Nucleus accumbens (tissue), 56 donors: ENCODE results near the gene BCL2L12.

Source experiments
- DNase-seq, 56 donors: peaks; one replicate each; lab custom pipeline; 2025; lab: John Stamatoyannopoulos, UW

The BCL2L12 gene

DNA sequence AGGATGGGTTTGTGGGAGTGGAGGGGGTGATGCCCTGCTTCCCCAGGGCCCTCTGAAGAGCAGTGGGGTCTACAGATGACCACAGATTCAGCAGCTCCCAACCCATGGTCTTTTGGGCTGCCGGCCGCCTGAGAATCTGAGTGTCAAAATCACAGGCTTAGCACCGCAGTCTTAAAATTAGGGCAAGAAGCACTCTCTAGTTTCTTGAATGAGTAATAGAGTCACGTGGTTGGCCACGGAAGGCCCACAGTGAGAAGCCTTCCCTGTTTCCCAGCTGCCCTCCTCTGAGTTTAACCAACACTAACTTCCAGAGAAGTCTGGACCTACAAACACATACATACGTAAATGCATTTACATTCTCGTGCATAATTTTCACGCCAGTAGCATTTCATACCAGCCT lies 16.5 kb downstream of the BCL2L12 start:
- no peak for DNase-seq

DNA sequence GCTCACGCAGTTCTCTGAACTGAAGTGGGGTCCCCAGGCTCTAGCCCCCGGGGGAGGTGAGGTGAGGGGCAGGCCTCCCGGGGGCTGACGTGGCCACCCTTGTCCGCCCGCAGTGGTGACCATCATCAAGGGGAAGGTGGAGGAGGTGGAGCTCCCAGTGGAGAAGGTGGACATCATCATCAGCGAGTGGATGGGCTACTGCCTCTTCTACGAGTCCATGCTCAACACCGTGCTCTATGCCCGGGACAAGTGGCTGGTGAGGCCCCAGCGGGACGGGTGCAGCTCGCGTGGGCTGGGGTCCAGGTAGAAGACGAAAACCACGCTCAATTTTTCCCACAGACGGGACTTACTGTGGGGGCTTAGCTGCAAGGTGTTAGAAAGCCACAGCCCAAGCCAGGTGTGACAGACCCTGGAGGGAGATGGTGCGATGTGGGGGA lies 18.1 kb downstream of the BCL2L12 start:
- no peak for DNase-seq

DNA sequence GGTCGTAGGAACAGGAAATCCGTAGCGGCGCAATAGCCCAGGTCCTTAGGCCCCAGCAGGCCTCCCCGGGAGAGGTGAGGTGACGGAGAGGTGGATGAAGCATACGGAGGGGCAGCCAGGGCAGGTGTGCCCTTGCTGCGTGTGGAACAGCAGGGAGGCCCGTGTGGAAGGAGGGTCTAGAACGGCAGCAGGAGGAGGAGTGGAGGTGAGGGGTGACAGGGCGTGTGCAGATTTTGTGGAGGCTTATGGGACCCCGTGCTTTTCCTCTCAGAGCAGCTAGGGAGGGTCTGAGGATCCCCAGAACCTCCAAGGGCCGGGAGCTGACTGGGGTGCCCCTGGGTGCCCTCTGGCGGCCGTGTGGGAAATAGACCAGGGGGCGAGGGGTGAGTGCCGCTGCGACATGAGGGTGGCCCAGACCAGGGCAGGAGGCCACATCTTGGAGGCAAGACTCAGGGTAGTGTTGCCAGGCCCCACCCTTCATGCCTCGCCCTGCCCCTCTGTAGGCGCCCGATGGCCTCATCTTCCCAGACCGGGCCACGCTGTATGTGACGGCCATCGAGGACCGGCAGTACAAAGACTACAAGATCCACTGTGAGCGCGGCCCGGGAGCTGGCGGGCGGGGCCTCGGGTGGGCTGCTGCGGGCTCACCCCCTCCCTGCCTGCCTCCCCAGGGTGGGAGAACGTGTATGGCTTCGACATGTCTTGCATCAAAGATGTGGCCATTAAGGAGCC lies 18.7 kb downstream of the BCL2L12 start:
- no peak for DNase-seq

DNA sequence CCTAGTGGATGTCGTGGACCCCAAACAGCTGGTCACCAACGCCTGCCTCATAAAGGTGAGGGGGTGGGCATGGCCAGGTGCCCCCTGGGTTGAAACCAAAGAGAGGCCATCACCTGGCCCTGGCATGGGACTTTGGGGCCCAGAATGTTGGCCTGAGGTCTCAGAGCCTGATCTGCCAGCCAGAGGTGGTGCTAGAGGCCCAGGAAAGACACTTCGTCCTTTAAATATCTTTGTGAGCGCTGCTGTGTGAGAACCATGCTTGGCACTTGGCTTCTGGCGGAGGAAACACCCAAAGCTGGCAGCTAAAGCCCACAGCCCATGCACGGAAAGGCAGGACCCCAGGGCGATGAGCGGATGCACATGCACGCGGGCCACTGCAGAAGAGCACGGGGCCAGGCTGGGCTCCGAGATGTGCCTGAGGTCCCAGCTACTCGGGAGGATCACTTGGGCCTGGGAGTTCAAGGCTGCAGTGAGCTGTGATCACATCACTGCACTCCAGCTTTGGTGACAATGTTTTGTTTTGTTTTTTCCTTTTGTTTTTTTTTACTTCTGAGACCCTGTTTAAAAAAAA lies 19.3 kb downstream of the BCL2L12 start:
- DNase-seq: no peak

DNA sequence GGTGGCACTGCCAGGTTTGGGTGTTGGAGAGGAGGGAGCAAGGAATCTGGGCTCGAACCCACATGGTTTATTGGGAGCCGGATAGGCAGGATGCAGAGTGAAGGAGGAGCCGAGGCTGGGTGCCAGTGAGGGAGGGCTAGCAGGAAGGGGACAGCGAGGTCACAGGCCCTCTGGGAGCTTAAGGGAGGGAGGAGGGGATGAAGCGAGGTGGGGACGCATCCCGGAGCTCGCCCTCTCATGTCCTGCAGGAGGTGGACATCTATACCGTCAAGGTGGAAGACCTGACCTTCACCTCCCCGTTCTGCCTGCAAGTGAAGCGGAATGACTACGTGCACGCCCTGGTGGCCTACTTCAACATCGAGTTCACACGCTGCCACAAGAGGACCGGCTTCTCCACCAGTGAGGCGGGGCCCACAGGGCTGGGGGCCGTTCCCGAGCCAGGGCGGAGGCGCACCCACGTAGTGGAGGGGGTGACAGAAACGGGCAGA lies 20.2 kb downstream of the BCL2L12 start:
- DNase-seq: no peak

DNA sequence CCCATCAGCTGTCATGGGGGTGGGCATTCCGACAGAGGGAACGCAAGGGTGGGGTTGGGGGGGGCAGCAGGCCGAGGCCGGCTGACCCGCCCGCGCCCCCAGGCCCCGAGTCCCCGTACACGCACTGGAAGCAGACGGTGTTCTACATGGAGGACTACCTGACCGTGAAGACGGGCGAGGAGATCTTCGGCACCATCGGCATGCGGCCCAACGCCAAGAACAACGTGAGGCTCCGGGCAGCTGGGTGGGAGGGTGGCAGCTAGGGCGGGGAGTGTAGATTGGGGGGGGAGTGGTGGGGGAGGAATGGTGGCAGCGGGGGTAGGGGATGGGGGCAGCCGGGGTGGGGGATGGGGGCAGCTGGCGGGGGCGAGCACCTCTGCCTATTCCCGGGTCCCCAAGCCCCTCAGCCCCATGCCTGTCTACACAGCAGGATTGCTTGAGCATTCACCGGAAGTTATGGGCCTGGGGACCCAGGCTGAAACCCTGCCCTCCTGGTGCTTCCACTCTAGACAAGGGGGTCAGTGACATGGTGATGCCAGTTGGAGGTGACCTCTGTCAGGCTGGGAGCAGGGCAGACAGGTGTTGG lies 20.9 kb downstream of the BCL2L12 start:
- no peak for DNase-seq

DNA sequence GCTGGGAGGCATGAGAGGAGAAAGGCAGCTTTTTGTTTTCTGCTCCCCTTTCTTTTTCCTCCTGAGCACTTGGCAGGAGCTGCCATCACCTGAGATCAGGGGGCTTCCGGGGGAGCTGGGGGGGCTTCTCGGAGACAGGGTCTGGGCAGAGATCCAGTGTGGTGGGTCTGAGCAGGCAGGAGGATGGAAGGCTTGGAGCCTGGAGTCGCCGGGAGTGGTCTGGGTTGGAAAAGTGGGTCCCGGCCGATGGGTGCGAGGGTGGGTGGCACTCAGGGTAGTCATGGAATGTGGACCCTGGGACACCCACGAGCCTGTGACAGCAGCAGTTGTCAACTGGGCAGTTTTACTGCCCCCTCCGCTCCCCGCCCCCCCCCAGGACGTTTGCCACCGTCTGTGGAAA lies 21.4 kb downstream of the BCL2L12 start:
- no peak for DNase-seq

DNA sequence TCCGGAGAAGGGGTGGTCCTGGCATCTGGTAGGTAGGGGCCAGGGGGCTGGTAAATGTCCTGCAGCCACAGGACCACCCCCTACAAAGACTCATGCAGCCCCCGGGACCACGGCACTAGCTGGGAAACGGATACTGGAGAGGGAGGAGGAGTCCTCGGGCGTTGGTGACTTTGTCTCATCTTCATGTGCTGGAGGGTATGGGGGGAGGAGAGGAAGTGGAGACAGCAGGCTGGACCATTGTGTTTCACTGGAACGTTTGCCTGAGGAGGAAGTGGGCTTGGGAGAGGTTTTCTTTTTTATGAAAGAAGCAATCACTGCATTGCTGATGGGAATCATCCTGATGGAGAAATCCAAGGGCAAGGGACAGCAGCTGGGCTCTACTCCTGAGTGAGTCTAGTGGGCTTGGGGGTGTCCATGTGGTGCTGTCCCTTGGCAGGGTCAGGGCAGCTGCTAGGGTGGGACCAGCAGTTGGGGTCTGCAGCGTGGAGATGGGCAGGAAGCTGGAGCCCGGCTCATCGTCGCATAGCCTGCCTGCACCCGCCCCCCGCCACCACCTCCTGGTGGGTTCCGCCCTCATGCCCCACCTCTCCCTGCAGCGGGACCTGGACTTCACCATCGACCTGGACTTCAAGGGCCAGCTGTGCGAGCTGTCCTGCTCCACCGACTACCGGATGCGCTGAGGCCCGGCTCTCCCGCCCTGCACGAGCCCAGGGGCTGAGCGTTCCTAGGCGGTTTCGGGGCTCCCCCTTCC lies 22.0 kb downstream of the BCL2L12 start:
- no peak for DNase-seq

DNA sequence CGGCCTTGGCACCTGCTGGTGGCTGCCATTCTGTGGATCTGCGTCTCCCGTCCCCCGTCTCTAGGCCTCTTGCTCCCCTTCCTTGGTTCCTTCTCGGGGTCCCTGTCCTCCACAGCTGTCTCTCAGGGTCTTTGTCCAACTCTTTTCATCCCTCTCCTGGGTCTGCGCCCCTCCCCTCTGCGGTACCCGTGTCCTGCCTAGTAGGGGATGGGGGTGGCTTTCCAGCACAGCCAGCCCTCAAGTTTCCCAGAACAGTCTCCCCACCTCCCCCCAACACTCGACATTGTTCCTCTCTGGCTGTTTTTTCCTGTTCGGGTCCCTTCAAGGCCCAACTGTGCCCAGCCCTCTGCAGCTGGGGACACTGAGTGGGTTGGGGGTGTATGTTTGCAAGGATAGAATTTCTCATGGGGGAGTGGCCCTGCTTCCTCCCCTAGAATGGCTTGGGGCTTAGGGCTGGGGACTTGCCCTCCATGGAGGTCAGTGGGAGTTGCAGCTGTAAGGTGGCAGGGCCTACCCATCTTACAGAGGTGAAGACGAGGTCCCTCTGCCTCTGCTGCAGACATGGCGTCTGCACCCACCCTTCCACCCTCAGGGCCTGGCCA lies 22.9 kb downstream of the BCL2L12 start:
- DNase-seq: no peak

DNA sequence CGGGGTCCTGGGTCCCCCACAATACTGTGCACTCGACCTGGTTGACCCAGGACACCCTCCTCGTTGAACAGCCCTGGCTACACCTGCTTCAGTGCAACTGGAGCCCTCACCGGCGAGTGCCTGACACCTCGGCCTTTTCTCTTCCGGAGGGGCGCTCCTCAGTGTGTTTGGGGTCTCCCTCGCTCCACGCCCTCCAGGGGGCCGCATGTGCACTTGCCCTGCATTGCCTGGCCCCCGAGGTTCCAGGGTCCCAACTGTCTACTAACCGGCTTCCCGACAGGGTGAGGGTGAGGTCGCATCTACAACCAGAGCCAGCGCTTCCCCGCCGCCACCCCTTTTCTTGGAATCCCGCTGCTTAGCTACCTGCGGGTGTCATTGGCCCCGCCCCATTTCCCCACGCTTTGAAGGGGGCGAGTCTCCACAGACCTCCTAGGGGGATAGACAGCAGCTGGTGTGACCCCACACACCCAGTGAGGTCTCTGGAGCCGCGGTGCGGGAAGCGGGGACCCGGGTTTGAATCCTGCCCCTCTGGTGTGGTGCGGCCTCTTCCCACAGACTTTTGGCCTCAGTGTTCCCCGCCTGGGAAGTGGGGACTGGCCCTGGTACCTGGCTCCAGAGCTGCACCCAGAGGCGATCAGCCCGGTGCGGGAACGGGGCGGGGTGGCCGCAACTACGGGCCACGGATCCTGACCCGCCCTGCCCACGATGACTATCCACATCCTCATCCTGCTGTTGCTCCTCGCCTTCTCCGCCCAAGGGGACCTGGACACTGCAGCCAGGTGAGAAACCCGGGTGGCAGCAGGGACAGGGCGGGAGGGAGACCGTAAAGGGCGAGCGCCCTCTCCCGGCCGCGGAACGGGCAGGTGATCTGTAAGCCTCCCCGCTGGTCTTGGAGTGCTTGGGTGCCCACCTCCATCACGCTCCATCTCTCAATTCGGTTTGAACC lies 23.7 kb downstream of the BCL2L12 start, which contains the start of gene ADM5:
Gene ADM5, plus strand, starts transcription at position 462 of the 946 bp plus-strand sequence. Its CDS starts 244 bp downstream, at position 706.
- DNase-seq: peak in 35 of 56 donors; percentile 11 to 69 (median 30)

DNA sequence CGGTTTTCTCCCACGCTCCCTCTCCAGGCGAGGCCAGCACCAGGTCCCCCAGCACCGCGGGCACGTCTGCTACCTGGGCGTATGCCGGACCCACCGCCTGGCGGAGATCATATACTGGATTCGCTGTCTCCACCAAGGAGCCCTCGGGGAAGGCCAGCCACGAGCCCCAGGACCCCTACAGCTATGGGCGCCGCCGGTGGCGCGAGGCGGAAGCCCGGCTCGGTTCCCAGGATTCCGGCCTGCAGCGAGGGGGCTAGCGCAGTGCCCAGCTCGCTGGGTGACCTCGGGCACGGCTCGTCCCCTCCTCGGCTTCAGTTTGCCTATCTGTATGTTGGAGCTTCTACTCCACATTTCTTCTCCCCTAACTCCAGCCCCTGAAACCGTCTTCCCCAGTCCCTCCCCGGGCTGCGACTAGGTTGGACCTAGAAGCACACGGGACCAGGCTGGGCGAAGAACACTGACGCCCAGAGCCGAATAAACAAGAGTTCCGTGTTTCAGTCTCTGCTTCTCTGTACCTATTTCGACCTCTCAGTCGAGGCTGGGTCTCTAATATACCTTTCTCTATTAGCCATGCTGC lies 24.4 kb downstream of the BCL2L12 start:
- DNase-seq: peak in 5 of 56 donors; percentile 17 to 51 (median 39)

DNA sequence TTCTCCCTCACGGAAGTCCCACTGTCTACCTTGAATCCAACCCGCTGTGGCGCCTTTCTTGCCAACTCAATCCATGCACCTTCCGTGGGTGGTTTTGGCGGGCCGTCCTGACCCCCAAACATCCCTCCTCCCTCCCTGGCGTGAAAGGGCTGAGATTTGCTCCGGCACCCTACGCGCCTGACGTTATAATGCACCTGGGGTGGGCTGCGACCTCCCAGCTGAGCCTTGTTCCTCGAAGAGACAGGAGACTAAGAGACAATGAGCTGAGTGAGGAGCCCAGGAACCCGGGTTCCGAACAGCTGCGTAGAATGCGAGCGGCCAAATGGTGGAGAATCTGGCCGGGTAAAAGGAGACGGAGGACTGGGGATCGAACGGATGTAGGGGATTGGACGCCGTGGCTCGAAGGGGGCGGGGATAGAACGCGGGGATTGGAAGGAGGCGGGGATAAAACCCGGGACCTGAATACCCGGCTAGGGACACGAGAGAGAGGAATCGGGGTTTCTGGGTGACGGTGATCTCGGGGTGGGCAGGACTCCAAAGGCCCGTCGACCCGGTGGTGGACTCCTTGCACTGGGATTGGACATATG lies 25.0 kb downstream of the BCL2L12 start, which contains the start of gene CPT1C:
Gene CPT1C, plus strand, starts transcription at position 461 of the 587 bp plus-strand sequence. CDS start 1,137 bp downstream, outside the sequence.
- DNase-seq: peak in 55 of 56 donors; percentile 40 to 94 (median 80)

DNA sequence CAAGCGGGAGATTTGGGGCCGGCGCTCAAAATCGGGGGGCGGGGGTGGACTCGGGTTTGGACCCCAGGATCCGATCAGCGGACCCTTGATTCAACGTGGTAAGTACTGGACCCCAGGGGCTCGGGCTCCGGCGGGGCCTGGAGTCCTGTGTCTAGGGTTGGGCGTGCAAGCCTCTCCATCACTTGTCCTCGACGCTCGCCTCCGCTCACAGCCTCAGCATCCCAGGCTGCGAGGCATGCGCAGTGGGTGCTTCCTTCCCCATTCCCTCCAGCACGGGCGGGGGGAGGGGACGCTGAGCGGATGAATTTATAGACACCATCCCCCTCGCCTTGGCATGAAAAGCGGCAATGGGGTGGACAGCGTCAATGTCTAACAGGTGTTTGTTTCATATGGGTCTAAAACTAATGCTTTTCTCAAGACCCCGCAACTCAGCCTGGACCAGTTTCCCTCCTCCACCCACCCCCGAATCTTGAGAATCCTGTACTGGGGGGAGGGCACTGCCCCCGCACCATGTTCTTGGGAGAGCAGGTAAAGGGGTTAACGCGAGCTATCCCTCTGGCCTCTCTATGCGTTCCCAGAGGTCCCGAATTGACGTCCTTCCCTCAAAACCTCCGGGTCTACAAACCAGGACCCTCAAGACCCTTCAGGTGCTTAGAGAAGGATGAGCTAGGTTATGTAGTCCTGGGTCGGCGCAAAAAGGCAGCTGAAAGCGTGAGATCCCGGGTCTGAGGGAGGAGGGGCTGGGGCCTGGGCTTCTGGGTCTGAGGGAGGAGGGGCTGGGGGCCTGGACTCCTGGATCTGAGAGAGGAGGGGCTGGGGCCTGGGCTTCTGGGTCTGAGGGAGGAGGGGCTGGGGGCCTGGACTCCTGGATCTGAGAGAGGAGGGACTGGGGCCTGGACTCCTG lies 25.8 kb downstream of the BCL2L12 start:
- peak in 54 of 56 donors; percentile 14 to 88 (median 69) for DNase-seq

DNA sequence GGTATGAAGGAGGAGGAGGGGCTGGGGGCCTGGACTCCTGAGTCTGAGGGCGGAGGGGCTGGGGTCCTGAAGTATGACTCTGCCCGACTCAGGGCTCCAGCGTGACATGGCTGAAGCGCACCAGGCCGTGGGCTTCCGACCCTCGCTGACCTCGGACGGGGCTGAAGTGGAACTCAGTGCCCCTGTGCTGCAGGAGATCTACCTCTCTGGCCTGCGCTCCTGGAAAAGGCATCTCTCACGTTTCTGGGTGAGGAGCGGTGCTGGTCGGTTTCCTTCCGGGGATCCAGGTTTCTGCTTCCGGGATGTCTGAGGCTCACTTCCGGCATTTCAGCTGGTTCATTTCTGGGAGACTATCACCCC lies 26.4 kb downstream of the BCL2L12 start:
- peak in 26 of 56 donors; percentile 9 to 76 (median 29) for DNase-seq

DNA sequence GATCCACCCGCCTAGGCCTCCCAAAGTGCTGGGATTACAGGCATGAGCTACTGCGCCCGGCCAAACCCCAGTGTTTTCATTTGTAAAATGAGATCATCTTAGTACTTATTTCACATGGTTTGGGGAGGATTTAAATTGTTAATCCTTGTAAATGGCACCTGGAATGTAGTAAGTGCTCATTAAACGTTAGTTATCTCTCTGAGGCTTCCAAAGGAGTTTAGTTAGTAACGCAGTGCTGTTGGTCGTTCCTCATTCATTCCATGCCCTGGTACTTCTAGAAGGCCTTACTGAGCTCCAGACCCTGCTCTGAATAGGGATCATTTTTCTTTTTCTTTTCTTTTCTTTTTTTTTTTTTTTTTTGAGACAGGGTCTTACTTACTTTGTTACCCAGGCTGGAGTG lies 30.4 kb downstream of the BCL2L12 start:
- no peak for DNase-seq

DNA sequence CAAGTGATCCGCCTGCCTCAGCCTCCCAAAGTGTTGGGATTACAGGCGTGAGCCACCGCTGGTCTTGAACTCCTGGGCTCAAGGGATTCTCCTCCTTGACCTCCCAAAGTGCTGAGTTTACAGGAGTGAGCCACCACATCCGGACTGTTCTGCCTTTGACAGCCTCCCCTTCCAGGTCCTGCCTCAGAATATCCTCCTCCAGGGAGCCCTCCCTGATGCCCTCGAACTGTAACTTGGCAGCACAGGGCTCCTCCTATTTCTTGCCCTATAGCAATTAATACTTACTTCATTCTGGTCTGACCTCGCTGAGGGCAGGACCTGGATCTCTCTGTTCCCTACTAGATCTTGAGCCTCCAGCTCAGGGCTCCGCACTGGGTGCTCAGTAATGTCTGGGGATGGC lies 31.1 kb downstream of the BCL2L12 start:
- no peak for DNase-seq

DNA sequence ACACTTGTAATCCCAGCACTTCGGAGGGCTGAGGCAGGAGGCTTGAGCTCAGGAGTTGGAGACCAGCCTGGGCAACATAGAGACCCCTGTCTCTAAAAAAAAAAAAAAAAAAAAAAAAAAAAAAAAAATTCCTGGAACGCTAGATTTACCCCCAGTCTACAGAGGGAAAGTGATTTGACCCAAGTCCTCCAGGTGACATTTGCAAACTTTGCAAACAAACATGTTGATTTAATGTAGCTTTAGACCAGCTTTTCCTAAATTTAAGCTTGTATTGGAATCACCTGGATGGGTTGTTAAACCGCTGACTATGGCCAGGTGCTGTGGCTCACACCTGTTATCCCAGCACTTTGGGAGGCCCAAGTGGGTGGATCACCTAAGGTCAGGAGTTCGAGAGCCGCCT lies 33.6 kb downstream of the BCL2L12 start:
- no peak for DNase-seq
